Stimulated activated CD4-positive, alpha-beta T cell treated with anti-CD3 and anti-CD28 coated beads, Interleukin-15, amount 100 ng/mL, for 1 hour (primary cell): ENCODE data around the gene NPY.
"Not testable (repeated sequence)": the region's sequence is repeated elsewhere in the genome, so short reads cannot be mapped to it uniquely, and the experiment has no call there.

Experiments used
- DNase-seq, 2 donors: peaks; one replicate each; pipeline ENCODE4 v3.0.0-alpha.2; 2020; ENCODE audit warnings: low read depth in 1 of 2, low spot score in 1 of 2

NPY gene

GRCh38 chr7:24283897-24284698, at the start of gene NPY:
Gene NPY (plus strand): TSS chr7:24284190. CDS start chr7:24285241, 1,051 bp downstream.
- no peak for DNase-seq

GRCh38 chr7:24239260-24239659, 44.7 kb upstream of the NPY start:
- no peak for DNase-seq

- DNase-seq = no peak
Measured at GRCh38 chr7:24241206-24241605, 42.8 kb upstream of the NPY start.

- DNase-seq = no peak
Measured at GRCh38 chr7:24244554-24244953, 39.4 kb upstream of the NPY start.

- no peak for DNase-seq
Measured at GRCh38 chr7:24245362-24245761, 38.6 kb upstream of the NPY start.

GRCh38 chr7:24249266-24249665, 34.7 kb upstream of the NPY start:
- DNase-seq = no peak

- DNase-seq = no peak
Measured at GRCh38 chr7:24251568-24251967, 32.4 kb upstream of the NPY start.

GRCh38 chr7:24255139-24255538, 28.9 kb upstream of the NPY start:
- no peak for DNase-seq

GRCh38 chr7:24258324-24258723, 25.7 kb upstream of the NPY start:
- DNase-seq = not testable (repeated sequence)

GRCh38 chr7:24271938-24272337, 12.1 kb upstream of the NPY start:
- no peak for DNase-seq

GRCh38 chr7:24279512-24279911, 4.5 kb upstream of the NPY start:
- no peak for DNase-seq

- DNase-seq = no peak
Measured at GRCh38 chr7:24283554-24283896, 465 bp upstream of the NPY start.

GRCh38 chr7:24284699-24285506, 913 bp downstream of the NPY start:
- no peak for DNase-seq

GRCh38 chr7:24290004-24290641, 6.1 kb downstream of the NPY start:
- DNase-seq = no peak

GRCh38 chr7:24291271-24291670, 7.3 kb downstream of the NPY start:
- no peak for DNase-seq

- no peak for DNase-seq
Measured at GRCh38 chr7:24297362-24297761, 13.4 kb downstream of the NPY start.

- no peak for DNase-seq
Measured at GRCh38 chr7:24298696-24299095, 14.7 kb downstream of the NPY start.

- no peak for DNase-seq
Measured at GRCh38 chr7:24299192-24299591, 15.2 kb downstream of the NPY start.

GRCh38 chr7:24301703-24302102, 17.7 kb downstream of the NPY start:
- DNase-seq = no peak

- DNase-seq = no peak
Measured at GRCh38 chr7:24304494-24305095, 20.6 kb downstream of the NPY start.

- no peak for DNase-seq
Measured at GRCh38 chr7:24307326-24307725, 23.3 kb downstream of the NPY start.

- DNase-seq = no peak
Measured at GRCh38 chr7:24312588-24312987, 28.6 kb downstream of the NPY start.
